ENCODE results near the gene MAJIN. TPM values are rescaled to one million over a fixed set of nuclear protein-coding genes. Genes with fewer than 3 reads are reported as not detected.

Gene MAJIN
- polyA plus RNA-seq, 3 donors = not detected

GRCh38 chr11:65021003-65021402, 49.1 kb upstream of the MAJIN start:
- TF ChIP-seq, protein P1, sequence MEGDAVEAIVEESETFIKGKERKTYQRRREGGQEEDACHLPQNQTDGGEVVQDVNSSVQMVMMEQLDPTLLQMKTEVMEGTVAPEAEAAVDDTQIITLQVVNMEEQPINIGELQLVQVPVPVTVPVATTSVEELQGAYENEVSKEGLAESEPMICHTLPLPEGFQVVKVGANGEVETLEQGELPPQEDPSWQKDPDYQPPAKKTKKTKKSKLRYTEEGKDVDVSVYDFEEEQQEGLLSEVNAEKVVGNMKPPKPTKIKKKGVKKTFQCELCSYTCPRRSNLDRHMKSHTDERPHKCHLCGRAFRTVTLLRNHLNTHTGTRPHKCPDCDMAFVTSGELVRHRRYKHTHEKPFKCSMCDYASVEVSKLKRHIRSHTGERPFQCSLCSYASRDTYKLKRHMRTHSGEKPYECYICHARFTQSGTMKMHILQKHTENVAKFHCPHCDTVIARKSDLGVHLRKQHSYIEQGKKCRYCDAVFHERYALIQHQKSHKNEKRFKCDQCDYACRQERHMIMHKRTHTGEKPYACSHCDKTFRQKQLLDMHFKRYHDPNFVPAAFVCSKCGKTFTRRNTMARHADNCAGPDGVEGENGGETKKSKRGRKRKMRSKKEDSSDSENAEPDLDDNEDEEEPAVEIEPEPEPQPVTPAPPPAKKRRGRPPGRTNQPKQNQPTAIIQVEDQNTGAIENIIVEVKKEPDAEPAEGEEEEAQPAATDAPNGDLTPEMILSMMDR (IDR thresholded peaks at IDR 0.05) = no peak
- no peak overlapping the region for H3K4me3 Mint-ChIP-seq

GRCh38 chr11:65019824-65020223, 47.9 kb upstream of the MAJIN start:
- DNase-seq = no peak
- Histone ChIP-seq H3K9ac (ENCODE audit: insufficient read depth, low read length, poor library complexity, severe bottlenecking) (no peak overlapping the region), H3K9me3 (replicated peaks in 1 of 2; ENCODE audit: control insufficient read depth in 1 of 2, insufficient read depth in 1 of 2, low read length in 2 of 2) (no peaks in the 10 kb centered on the region), H2AFZ (ENCODE audit: insufficient read depth, low read depth, low read length, poor library complexity, severe bottlenecking) (no peak overlapping the region), H3K27me3 (ENCODE audit: control insufficient read depth in 2 of 2, insufficient read depth in 2 of 2, low read length in 2 of 2) (no peaks in the 10 kb centered on the region), H3K4me1 (ENCODE audit: control insufficient read depth in 1 of 2, insufficient read depth in 2 of 2, low read length in 2 of 2) (peaks cover 12 to 23% of the 10 kb centered on the region in 2 donors), H3K4me3 (replicated peaks in 1 of 3; ENCODE audit: low read depth in 2 of 3, low read length in 3 of 3) (no peak overlapping the region), H3K4me2 (replicated peaks; ENCODE audit: extremely low read depth, low read length, poor library complexity, severe bottlenecking) (no peak overlapping the region), H4K20me1 (ENCODE audit: insufficient read depth, low read length) (peaks cover 10% of the 10 kb centered on the region), H3K79me2 (ENCODE audit: insufficient read depth, low read length) (peaks cover 30% of the 10 kb centered on the region), H3K27ac (ENCODE audit: low read depth in 1 of 2, low read length in 2 of 2) (no peak overlapping the region), H3K36me3 (replicated peaks in 1 of 2; ENCODE audit: control insufficient read depth in 1 of 2, insufficient read depth in 2 of 2, low read length in 2 of 2) (peaks cover 22 to 40% of the 10 kb centered on the region in 2 donors)
- TF ChIP-seq, protein P1 (IDR thresholded peaks at IDR 0.05) = no peak
- peaks cover 0 to 6% (median 0%) of the 10 kb centered on the region in 7 donors for H3K9me3 Mint-ChIP-seq
- peaks cover 34 to 53% of the 10 kb centered on the region in 2 donors for H3K36me3 Mint-ChIP-seq
- intact Hi-C loops (cut with micrococcal nuclease) = loop anchor here in 1 of 2 donors (10.0 kb wide), 2 partner anchors 175 to 555 kb away; partner anchors contain the start of genes CDC42BPG, EHBP1L1, FAM89B and ZNRD2
- no peak overlapping the region for H3K4me3 Mint-ChIP-seq
- WGBS (ENCODE audit: insufficient coverage) = no CpG with 5 or more reads among the region's 7 CpGs
- peaks cover 38% of the 10 kb centered on the region for H3K4me1 Mint-ChIP-seq
- H3K27ac Mint-ChIP-seq = peak overlapping the region in 1 of 7 donors; percentile 43
- no peaks in the 10 kb centered on the region for H3K27me3 Mint-ChIP-seq (ENCODE audit: low read depth in 3 of 3)

More at GRCh38 chr11:65021003-65021402, 49.1 kb upstream of the MAJIN start:
- intact Hi-C loops (cut with micrococcal nuclease) = loop anchor here in 1 of 2 donors (10.0 kb wide), 1 partner anchor 554 kb away; the partner anchor contains the start of genes EHBP1L1, FAM89B and ZNRD2
- peaks cover 7% of the 10 kb centered on the region for H4K20me1 ChIP-seq (ENCODE audit: insufficient read depth, low read length)
- peaks cover 28% of the 10 kb centered on the region for H3K4me1 Mint-ChIP-seq
- peaks cover 5 to 16% of the 10 kb centered on the region in 2 donors for H3K4me1 ChIP-seq (ENCODE audit: control insufficient read depth in 1 of 2, insufficient read depth in 2 of 2, low read length in 2 of 2)
- H3K36me3 Mint-ChIP-seq = peaks cover 34 to 53% of the 10 kb centered on the region in 2 donors
- no peak for DNase-seq
- H3K9me3 Mint-ChIP-seq = peaks cover 0 to 6% (median 0%) of the 10 kb centered on the region in 7 donors
- no peaks in the 10 kb centered on the region for H3K27me3 Mint-ChIP-seq (ENCODE audit: low read depth in 3 of 3)
- peaks cover 18% of the 10 kb centered on the region for H3K79me2 ChIP-seq (ENCODE audit: insufficient read depth, low read length)
- no peak overlapping the region for H3K9ac ChIP-seq (ENCODE audit: insufficient read depth, low read length, poor library complexity, severe bottlenecking)
- no peaks in the 10 kb centered on the region for H3K27me3 ChIP-seq (ENCODE audit: control insufficient read depth in 2 of 2, insufficient read depth in 2 of 2, low read length in 2 of 2)
- no CpG with 5 or more reads among the region's 3 CpGs for WGBS (ENCODE audit: insufficient coverage)
- H3K9me3 ChIP-seq (replicated peaks in 1 of 2; ENCODE audit: control insufficient read depth in 1 of 2, insufficient read depth in 1 of 2, low read length in 2 of 2) = no peaks in the 10 kb centered on the region
- H3K4me3 ChIP-seq (replicated peaks in 1 of 3; ENCODE audit: low read depth in 2 of 3, low read length in 3 of 3) = no peak overlapping the region
- H3K27ac Mint-ChIP-seq = peak overlapping the region in 1 of 7 donors; percentile 9
- H2AFZ ChIP-seq (ENCODE audit: insufficient read depth, low read depth, low read length, poor library complexity, severe bottlenecking) = no peak overlapping the region
- peaks cover 22 to 40% of the 10 kb centered on the region in 2 donors for H3K36me3 ChIP-seq (replicated peaks in 1 of 2; ENCODE audit: control insufficient read depth in 1 of 2, insufficient read depth in 2 of 2, low read length in 2 of 2)
- H3K27ac ChIP-seq (ENCODE audit: low read depth in 1 of 2, low read length in 2 of 2) = no peak overlapping the region
- H3K4me2 ChIP-seq (replicated peaks; ENCODE audit: extremely low read depth, low read length, poor library complexity, severe bottlenecking) = no peak overlapping the region
